ENCODE results near the gene TMED4.

DNA sequence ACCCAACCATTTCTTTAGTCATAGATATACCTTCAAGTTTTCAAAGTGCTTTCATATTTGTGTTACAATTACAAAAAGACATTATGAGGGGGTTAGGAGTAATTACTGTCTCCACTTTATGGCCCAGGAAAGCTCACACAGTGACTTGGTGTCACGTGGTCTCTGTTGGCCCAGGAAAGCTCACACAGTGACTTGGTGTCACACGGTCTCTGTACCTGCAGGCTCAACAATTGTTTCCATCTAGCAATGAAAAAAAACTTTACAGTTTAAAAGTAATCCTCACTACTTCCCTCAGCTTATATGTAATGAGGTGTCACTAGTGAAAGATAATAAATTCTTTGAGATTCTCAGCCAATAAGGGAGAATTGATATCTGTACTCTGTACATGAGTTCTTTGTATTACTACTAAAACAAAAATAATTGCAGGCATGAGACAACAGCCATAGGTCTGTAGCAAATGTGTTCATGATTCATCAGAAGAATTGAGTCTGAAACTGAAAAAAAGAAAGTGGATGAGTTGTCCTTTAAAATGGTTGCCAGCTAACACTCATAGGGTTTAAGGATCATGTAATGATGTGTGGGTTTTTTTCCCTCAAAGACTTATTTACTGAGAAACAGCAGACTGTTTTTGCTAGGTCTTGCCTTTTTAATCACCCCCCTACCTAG is 35.3 kb upstream of the TMED4 start:
- TF ChIP-seq, protein P1, sequence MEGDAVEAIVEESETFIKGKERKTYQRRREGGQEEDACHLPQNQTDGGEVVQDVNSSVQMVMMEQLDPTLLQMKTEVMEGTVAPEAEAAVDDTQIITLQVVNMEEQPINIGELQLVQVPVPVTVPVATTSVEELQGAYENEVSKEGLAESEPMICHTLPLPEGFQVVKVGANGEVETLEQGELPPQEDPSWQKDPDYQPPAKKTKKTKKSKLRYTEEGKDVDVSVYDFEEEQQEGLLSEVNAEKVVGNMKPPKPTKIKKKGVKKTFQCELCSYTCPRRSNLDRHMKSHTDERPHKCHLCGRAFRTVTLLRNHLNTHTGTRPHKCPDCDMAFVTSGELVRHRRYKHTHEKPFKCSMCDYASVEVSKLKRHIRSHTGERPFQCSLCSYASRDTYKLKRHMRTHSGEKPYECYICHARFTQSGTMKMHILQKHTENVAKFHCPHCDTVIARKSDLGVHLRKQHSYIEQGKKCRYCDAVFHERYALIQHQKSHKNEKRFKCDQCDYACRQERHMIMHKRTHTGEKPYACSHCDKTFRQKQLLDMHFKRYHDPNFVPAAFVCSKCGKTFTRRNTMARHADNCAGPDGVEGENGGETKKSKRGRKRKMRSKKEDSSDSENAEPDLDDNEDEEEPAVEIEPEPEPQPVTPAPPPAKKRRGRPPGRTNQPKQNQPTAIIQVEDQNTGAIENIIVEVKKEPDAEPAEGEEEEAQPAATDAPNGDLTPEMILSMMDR (IDR thresholded peaks at IDR 0.05), result no peak
- no peak for TF ChIP-seq POLR2A (IDR thresholded peaks at IDR 0.05)

Measured in heart left ventricle (tissue), 13 donors.